ENCODE measurements around the gene TRIM4.
"Not testable (repeated sequence)": the region's sequence is repeated elsewhere in the genome, so short reads cannot be mapped to it uniquely, and the experiment has no call there.

TRIM4 gene

GRCh38 chr7:99919814-99920112 lies 433 bp upstream of the TRIM4 start:
- DNase-seq, result no peak

GRCh38 chr7:99910976-99911375 lies 8.4 kb downstream of the TRIM4 start:
- no peak for DNase-seq

GRCh38 chr7:99901581-99901980 lies 17.7 kb downstream of the TRIM4 start:
- DNase-seq, result no peak

- DNase-seq, result no peak
These were observed 19.4 kb downstream of the TRIM4 start for GRCh38 chr7:99899830-99900519.

- DNase-seq, result no peak
These were observed 20.5 kb downstream of the TRIM4 start for GRCh38 chr7:99898836-99899235.

GRCh38 chr7:99898023-99898357 lies 21.3 kb downstream of the TRIM4 start:
- DNase-seq, result no peak

- no peak for DNase-seq
These were observed 21.9 kb downstream of the TRIM4 start for GRCh38 chr7:99897322-99898022.

- no peak for DNase-seq
These were observed 24.6 kb downstream of the TRIM4 start for GRCh38 chr7:99894738-99895137.

GRCh38 chr7:99893280-99893679 lies 26.1 kb downstream of the TRIM4 start:
- no peak for DNase-seq

GRCh38 chr7:99890348-99890747 lies 29.0 kb downstream of the TRIM4 start:
- not testable (repeated sequence) for DNase-seq

- not testable (repeated sequence) for DNase-seq
These were observed 31.0 kb downstream of the TRIM4 start for GRCh38 chr7:99888366-99888765.

- no peak for DNase-seq
These were observed 38.0 kb downstream of the TRIM4 start for GRCh38 chr7:99881370-99881769.

- no peak for DNase-seq
These were observed 42.4 kb downstream of the TRIM4 start, which contains the start of gene OR2AE1 for GRCh38 chr7:99876933-99877332. TSS of gene OR2AE1 (minus strand) at chr7:99877033. CDS start at chr7:99877033, 0 bp downstream.

GRCh38 chr7:99876491-99876890 lies 42.8 kb downstream of the TRIM4 start:
- no peak for DNase-seq

GRCh38 chr7:99868246-99868645 lies 51.1 kb downstream of the TRIM4 start:
- DNase-seq, result no peak

GRCh38 chr7:99867477-99867876 lies 51.9 kb downstream of the TRIM4 start:
- not testable (repeated sequence) for DNase-seq

- DNase-seq, result no peak
These were observed 55.4 kb downstream of the TRIM4 start for GRCh38 chr7:99863847-99864440.

GRCh38 chr7:99860281-99861127 lies 58.8 kb downstream of the TRIM4 start:
- DNase-seq, result no peak

GRCh38 chr7:99855236-99855635 lies 64.1 kb downstream of the TRIM4 start:
- DNase-seq, result no peak

- no peak for DNase-seq
These were observed 70.7 kb downstream of the TRIM4 start for GRCh38 chr7:99848420-99849216.

- no peak for DNase-seq
These were observed 75.0 kb downstream of the TRIM4 start for GRCh38 chr7:99844328-99844727.

GRCh38 chr7:99843808-99844207 lies 75.5 kb downstream of the TRIM4 start:
- no peak for DNase-seq

- no peak for DNase-seq
These were observed 76.4 kb downstream of the TRIM4 start for GRCh38 chr7:99842926-99843325.

Measured in amniotic stem cell (primary cell).